BE2C (cell line): Measurements from ENCODE around the gene CYB5R4.
"Not testable (repeated sequence)": the region's sequence is repeated elsewhere in the genome, so short reads cannot be mapped to it uniquely, and the experiment has no call there.

Source experiments
- DNase-seq: peaks from one replicate; pipeline ENCODE4 v3.0.0-alpha.2; 2020
- H3K27me3 ChIP-seq: fragments of 250-450 bp; sonication (Bioruptor Pico); 2 replicates; pipeline ENCODE4 v1.5.1; 2020; ENCODE audit warnings: mild to moderate bottlenecking
- H3K36me3 ChIP-seq: fragments of 250-450 bp; sonication (Bioruptor Pico); 2 replicates; pipeline ENCODE4 v1.5.1; 2020; ENCODE audit warnings: mild to moderate bottlenecking
- H3K4me1 ChIP-seq: fragments of 250-450 bp; sonication (Bioruptor Pico); 2 replicates; pipeline ENCODE4 v1.5.1; 2020
- H3K4me3 ChIP-seq: 2 replicates; pipeline ENCODE4 v1.5.1; 2011; ENCODE audit warnings: low read depth, low read length
- H3K9me3 ChIP-seq: fragments of 250-450 bp; sonication (Bioruptor Pico); 2 replicates; pipeline ENCODE4 v1.5.1; 2020
- TF ChIP-seq, protein P1 (sequence below): IDR thresholded peaks from 2 replicates; pipeline ENCODE4 v1.5.1; 2012; ENCODE audit warnings: mild to moderate bottlenecking, low read depth, low read length

Gene CYB5R4

DNA sequence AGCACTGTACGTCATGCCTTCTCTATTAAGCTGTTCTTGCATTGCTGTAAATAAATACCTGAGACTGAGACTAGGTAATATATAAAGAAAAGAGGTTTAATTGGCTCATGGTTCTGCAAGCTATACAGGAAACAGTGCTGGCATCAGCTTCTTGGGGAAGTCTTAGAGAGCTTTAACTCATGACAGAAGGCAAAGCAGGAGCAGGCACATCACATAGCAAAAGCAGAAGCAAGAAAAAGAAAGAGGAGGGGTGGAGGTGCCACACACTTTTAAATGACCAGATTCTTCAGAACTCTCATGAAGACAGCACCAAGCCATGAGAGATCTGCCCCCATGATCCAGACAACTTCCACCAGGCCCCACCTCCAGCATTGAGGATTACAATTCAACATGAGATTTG is 30.1 kb downstream of the CYB5R4 start:
- H3K4me3 ChIP-seq = no peak overlapping the region
- no peaks in the 10 kb centered on the region for H3K4me1 ChIP-seq
- TF ChIP-seq, protein P1, sequence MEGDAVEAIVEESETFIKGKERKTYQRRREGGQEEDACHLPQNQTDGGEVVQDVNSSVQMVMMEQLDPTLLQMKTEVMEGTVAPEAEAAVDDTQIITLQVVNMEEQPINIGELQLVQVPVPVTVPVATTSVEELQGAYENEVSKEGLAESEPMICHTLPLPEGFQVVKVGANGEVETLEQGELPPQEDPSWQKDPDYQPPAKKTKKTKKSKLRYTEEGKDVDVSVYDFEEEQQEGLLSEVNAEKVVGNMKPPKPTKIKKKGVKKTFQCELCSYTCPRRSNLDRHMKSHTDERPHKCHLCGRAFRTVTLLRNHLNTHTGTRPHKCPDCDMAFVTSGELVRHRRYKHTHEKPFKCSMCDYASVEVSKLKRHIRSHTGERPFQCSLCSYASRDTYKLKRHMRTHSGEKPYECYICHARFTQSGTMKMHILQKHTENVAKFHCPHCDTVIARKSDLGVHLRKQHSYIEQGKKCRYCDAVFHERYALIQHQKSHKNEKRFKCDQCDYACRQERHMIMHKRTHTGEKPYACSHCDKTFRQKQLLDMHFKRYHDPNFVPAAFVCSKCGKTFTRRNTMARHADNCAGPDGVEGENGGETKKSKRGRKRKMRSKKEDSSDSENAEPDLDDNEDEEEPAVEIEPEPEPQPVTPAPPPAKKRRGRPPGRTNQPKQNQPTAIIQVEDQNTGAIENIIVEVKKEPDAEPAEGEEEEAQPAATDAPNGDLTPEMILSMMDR = no peak
- no peak for DNase-seq
- no peaks in the 10 kb centered on the region for H3K9me3 ChIP-seq
- no peaks in the 10 kb centered on the region for H3K27me3 ChIP-seq
- H3K36me3 ChIP-seq = no peaks in the 10 kb centered on the region

DNA sequence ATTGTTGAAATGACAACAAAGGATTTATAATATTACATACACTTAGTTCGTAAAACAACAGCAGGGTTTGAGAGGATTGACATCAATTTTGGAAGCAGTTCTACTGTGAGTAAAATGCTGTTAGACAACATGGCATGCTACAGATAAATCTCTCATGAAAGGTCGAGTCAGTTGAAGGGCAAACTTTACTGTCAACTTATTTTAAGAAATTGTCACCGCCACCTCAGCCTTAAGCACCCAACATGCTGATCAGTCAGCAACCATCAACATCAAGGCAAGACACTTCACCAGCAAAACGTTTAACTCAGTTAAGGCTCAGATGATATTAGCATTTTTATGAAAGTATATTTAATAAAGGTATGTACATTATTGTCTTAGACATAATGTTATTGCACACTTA is 31.0 kb downstream of the CYB5R4 start:
- no peaks in the 10 kb centered on the region for H3K27me3 ChIP-seq
- no peaks in the 10 kb centered on the region for H3K4me1 ChIP-seq
- no peaks in the 10 kb centered on the region for H3K9me3 ChIP-seq
- no peaks in the 10 kb centered on the region for H3K36me3 ChIP-seq
- no peak overlapping the region for H3K4me3 ChIP-seq
- no peak for DNase-seq
- TF ChIP-seq, protein P1 = no peak

DNA sequence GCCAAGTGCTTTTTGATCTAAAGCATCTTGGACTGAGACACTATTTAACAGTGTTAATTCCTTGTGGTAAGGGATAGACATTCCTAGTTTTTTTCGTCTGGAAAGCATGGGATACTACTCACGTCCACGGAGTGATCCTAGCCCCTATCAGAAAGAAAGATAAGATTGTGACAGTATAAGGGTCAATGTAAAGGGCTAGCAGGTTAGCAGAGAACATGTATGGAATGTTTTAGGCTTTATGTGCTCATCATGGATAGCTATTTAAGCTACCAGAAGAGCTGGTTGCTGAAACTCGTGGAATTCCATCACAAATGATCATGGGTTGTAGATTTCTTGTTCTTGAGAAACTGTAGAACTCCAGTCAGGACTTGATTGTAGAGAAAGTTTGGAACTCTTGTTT is 32.1 kb downstream of the CYB5R4 start:
- TF ChIP-seq, protein P1 = no peak
- no peaks in the 10 kb centered on the region for H3K36me3 ChIP-seq
- H3K4me3 ChIP-seq = no peak overlapping the region
- H3K4me1 ChIP-seq = no peaks in the 10 kb centered on the region
- H3K9me3 ChIP-seq = no peaks in the 10 kb centered on the region
- H3K27me3 ChIP-seq = no peaks in the 10 kb centered on the region
- DNase-seq = no peak

DNA sequence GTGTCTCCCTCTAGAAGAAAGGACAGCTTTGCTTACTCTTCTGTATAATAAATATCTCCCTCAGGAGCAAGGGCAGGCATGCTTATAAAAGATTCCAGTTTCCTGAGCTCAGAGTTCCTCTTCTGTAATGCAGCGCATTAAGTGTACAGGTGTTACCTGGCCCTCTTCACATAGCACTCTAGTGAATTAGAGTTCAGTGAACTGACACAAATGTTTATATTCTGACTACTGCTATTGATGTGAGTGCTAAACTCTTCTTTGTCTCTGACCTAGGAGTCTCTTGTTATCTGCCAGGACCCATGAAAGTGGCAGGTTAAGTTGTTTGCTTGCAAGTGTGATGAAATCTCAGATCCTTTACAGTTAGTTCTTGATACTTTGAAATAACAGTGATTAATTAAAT is 33.5 kb downstream of the CYB5R4 start:
- Histone ChIP-seq H3K27me3 (no peaks in the 10 kb centered on the region), H3K4me1 (no peaks in the 10 kb centered on the region), H3K9me3 (no peaks in the 10 kb centered on the region), H3K4me3 (no peak overlapping the region), H3K36me3 (no peaks in the 10 kb centered on the region)
- TF ChIP-seq, protein P1 = no peak
- DNase-seq = no peak

DNA sequence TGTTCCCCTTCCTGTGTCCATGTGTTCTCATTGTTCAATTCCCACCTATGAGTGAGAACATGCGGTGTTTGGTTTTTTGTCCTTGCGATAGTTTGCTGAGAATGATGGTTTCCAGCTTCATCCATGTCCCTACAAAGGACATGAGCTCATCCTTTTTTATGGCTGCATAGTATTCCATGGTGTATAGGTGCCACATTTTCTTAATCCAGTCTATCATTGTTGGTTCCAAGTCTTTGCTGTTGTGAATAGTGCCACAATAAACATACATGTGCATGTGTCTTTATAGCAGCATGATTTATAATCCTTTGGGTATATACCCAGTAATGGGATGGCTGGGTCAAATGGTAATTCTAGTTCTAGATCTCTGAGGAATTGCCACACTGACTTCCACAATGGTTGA is 37.6 kb downstream of the CYB5R4 start:
- H3K9me3 ChIP-seq, H3K4me3 ChIP-seq, H3K4me1 ChIP-seq, H3K36me3 ChIP-seq, DNase-seq, H3K27me3 ChIP-seq: not testable (repeated sequence)

DNA sequence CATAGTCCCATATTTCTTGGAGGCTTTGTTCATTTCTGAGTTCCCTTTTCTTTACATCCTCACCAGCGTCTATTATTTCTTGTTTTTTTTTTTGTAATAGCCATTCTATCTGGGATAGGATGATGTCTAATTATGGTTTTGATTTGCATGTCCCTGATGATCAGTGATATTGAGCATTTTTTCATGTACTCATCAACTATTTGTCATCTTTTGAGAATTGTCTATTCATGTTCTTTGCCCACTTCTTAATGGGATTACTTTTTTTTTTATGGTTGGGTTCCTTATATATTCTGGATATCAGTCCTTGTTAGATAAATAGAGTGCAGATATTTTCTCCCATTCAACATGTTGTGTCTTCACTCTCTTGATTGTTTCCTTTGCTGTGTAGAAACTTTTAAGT is 42.1 kb downstream of the CYB5R4 start:
- no peaks in the 10 kb centered on the region for H3K36me3 ChIP-seq
- no peak for DNase-seq

DNA sequence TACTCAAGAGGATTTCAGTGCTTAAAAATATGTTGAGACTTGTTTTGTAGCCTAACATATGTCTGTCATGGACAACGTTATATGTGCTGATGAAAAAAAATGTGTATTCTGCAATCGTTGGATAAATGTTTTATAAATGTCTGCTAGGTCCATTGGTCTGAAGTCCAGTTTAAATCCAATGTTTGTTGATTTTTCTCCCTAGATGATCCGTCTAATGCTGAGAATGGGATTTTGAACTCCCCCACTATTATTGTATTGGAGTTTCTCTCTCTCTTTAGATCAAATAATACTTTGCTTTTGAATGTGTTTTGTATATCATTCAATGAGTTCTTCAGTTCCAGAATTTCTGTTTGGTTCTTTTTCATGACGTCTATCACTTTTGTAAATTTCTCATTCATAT is 44.9 kb downstream of the CYB5R4 start:
- TF ChIP-seq, protein P1 = no peak
- no peaks in the 10 kb centered on the region for H3K4me1 ChIP-seq
- DNase-seq = no peak
- no peaks in the 10 kb centered on the region for H3K36me3 ChIP-seq
- no peak overlapping the region for H3K4me3 ChIP-seq
- no peaks in the 10 kb centered on the region; the same call in 1 of the 2 replicates for H3K9me3 ChIP-seq
- H3K27me3 ChIP-seq = no peaks in the 10 kb centered on the region

More for the DNA sequence above, 42.1 kb downstream of the CYB5R4 start:
- Histone ChIP-seq H3K4me3 (no peak overlapping the region), H3K9me3 (no peaks in the 10 kb centered on the region; the same call in 1 of the 2 replicates), H3K4me1 (no peaks in the 10 kb centered on the region), H3K27me3 (no peaks in the 10 kb centered on the region)
- TF ChIP-seq, protein P1 = no peak
